Measurements from ENCODE around the gene ZNRF4. TPM values are rescaled to one million over a fixed set of nuclear protein-coding genes. Genes with fewer than 3 reads are reported as not detected.

Gene ZNRF4
- total RNA-seq, 1 donor from 2014 or later = not detected

GRCh38 chr19:5432687-5433086 lies 22.5 kb upstream of the ZNRF4 start:
- H3K4me1 ChIP-seq = no peaks in the 10 kb centered on the region
- H3K27ac ChIP-seq = no peak overlapping the region
- no peaks in the 10 kb centered on the region for H3K9me3 ChIP-seq
- intact Hi-C loops (cut with DNase I) = no loop called here
- ATAC-seq (no peak), DNase-seq (no peak)
- H3K36me3 ChIP-seq = no peaks in the 10 kb centered on the region
- H3K27me3 ChIP-seq = peaks cover 13% of the 10 kb centered on the region
- TF ChIP-seq CTCF (IDR thresholded peaks at IDR 0.05) = no peak
- H3K4me3 ChIP-seq = no peak overlapping the region

- intact Hi-C loops (cut with DNase I) = no loop called here
- no peak for TF ChIP-seq CTCF (IDR thresholded peaks at IDR 0.05)
- DNase-seq = no peak
- Histone ChIP-seq H3K4me1 (no peaks in the 10 kb centered on the region), H3K36me3 (no peaks in the 10 kb centered on the region), H3K27me3 (peaks cover 13% of the 10 kb centered on the region), H3K9me3 (no peaks in the 10 kb centered on the region), H3K27ac (no peak overlapping the region), H3K4me3 (no peak overlapping the region)
- ATAC-seq = no peak
These were observed 20.8 kb upstream of the ZNRF4 start for GRCh38 chr19:5434351-5434917.

- ATAC-seq = peak; percentile 26
- Histone ChIP-seq H3K9me3 (no peaks in the 10 kb centered on the region), H3K27ac (no peak overlapping the region), H3K27me3 (peaks cover 13% of the 10 kb centered on the region), H3K4me1 (no peaks in the 10 kb centered on the region), H3K36me3 (no peaks in the 10 kb centered on the region), H3K4me3 (no peak overlapping the region)
- DNase-seq = no peak
- intact Hi-C loops (cut with DNase I) = no loop called here
- no peak for TF ChIP-seq CTCF (IDR thresholded peaks at IDR 0.05)
These were observed 20.1 kb upstream of the ZNRF4 start for GRCh38 chr19:5434970-5435641.

- no peaks in the 10 kb centered on the region for H3K9me3 ChIP-seq
- no peak for TF ChIP-seq CTCF (IDR thresholded peaks at IDR 0.05)
- no peak overlapping the region for H3K27ac ChIP-seq
- intact Hi-C loops (cut with DNase I) = no loop called here
- H3K4me3 ChIP-seq = no peak overlapping the region
- ATAC-seq (no peak), DNase-seq (no peak)
- H3K27me3 ChIP-seq = peaks cover 13% of the 10 kb centered on the region
- no peaks in the 10 kb centered on the region for H3K4me1 ChIP-seq
- no peaks in the 10 kb centered on the region for H3K36me3 ChIP-seq
These were observed 19.6 kb upstream of the ZNRF4 start for GRCh38 chr19:5435642-5436017.

GRCh38 chr19:5436106-5436947 lies 18.9 kb upstream of the ZNRF4 start:
- H3K4me3 ChIP-seq = no peak overlapping the region
- peaks cover 13% of the 10 kb centered on the region for H3K27me3 ChIP-seq
- DNase-seq (no peak), ATAC-seq (no peak)
- no peaks in the 10 kb centered on the region for H3K4me1 ChIP-seq
- intact Hi-C loops (cut with DNase I) = no loop called here
- H3K36me3 ChIP-seq = no peaks in the 10 kb centered on the region
- no peak overlapping the region for H3K27ac ChIP-seq
- H3K9me3 ChIP-seq = no peaks in the 10 kb centered on the region
- no peak for TF ChIP-seq CTCF (IDR thresholded peaks at IDR 0.05)
